ENCODE data around the gene GRIK4.

- TF ChIP-seq CTCF (IDR thresholded peaks at IDR 0.05) = no peak
- TF ChIP-seq POLR2A (IDR thresholded peaks at IDR 0.05) = no peak
Observed at GRCh38 chr11:120662071-120662676, 150.6 kb downstream of the GRIK4 start.
